Osteoblast (primary cell): ENCODE measurements around the gene PRM2. TPM values are rescaled to one million over a fixed set of nuclear protein-coding genes. Genes with fewer than 3 reads are reported as not detected.

ENCODE experiments used
- DNase-seq: peaks from one replicate; pipeline ENCODE4 v3.0.0; 2011; ENCODE audit warnings: low spot score, mixed read lengths; ENCODE audit not compliant: insufficient read length; ENCODE audit errors: missing footprints
- H2AFZ ChIP-seq: 2 replicates; pipeline ENCODE4 v1.6.0; 2011; ENCODE audit warnings: mild to moderate bottlenecking, low read length
- H3K27ac ChIP-seq: 2 replicates; pipeline ENCODE4 v1.5.1; 2011; ENCODE audit warnings: mild to moderate bottlenecking, low read depth, low read length, moderate library complexity
- H3K27me3 ChIP-seq: 2 replicates; pipeline ENCODE4 v1.6.0; 2012; ENCODE audit warnings: mild to moderate bottlenecking, control low read depth, inconsistent platforms, low read length, moderate library complexity; ENCODE audit not compliant: insufficient read depth
- H3K36me3 ChIP-seq: 2 replicates; pipeline ENCODE4 v1.5.1; 2011; ENCODE audit warnings: mild to moderate bottlenecking, low read length, control low read depth, moderate library complexity; ENCODE audit not compliant: insufficient read depth
- H3K4me1 ChIP-seq: 2 replicates; pipeline ENCODE4 v1.5.1; 2011; ENCODE audit warnings: mild to moderate bottlenecking, low read length, control low read depth, moderate library complexity; ENCODE audit not compliant: insufficient read depth
- H3K4me2 ChIP-seq: 2 replicates; pipeline ENCODE4 v1.6.0; 2011; ENCODE audit warnings: mild to moderate bottlenecking, low read length; ENCODE audit not compliant: insufficient read depth
- H3K4me3 ChIP-seq: fragments of 200-600 bp; sonication (generic); 3 replicates; pipeline ENCODE4 v1.5.1; 2012; ENCODE audit warnings: mild to moderate bottlenecking, low read length, inconsistent platforms; ENCODE audit not compliant: insufficient read depth
- H3K79me2 ChIP-seq: 2 replicates; pipeline ENCODE4 v1.6.0; 2012; ENCODE audit warnings: mild to moderate bottlenecking, low read length, control low read depth, inconsistent platforms; ENCODE audit not compliant: insufficient read depth
- H3K9me3 ChIP-seq: 2 replicates; pipeline ENCODE4 v1.5.1; 2011; ENCODE audit warnings: low read depth, low read length, control low read depth
- H4K20me1 ChIP-seq: 2 replicates; pipeline ENCODE4 v1.6.0; 2012; ENCODE audit warnings: mild to moderate bottlenecking, low read length, control low read depth; ENCODE audit not compliant: insufficient read depth
- CTCF ChIP-seq: IDR thresholded peaks from 2 replicates; pipeline ENCODE4 v1.5.1; 2011; ENCODE audit warnings: mild to moderate bottlenecking, low read depth, low read length, moderate library complexity; ENCODE audit errors: extremely low read depth
- total RNA-seq: library from RNA; depleted of rRNA; stranded (reverse); fragments of >200 nt; gene quantifications from 2 replicates; pipeline ENCODE4 v1.2.3, GENCODE V29; 2012

PRM2 gene
- not detected in 2 replicates for total RNA-seq

GRCh38 chr16:11276143-11276895 is at the start of gene PRM2:
Gene PRM2, minus strand, starts transcription at chr16:11276480. Its CDS starts 110 bp downstream, at chr16:11276370.
- Histone ChIP-seq H3K9me3 (no peaks in the 10 kb centered on the region), H3K4me1 (no peaks in the 10 kb centered on the region), H3K4me3 (no peak within 1 kb of the TSS), H3K27me3 (no peaks in the 10 kb centered on the region), H4K20me1 (no peaks in the 10 kb centered on the region), H3K4me2 (no peak within 1 kb of the TSS), H3K36me3 (no peaks in the 10 kb centered on the region), H3K27ac (no peak within 1 kb of the TSS), H3K79me2 (no peaks in the 10 kb centered on the region), H2AFZ (no peak within 1 kb of the TSS)
- DNase-seq = peak; percentile 30
- TF ChIP-seq CTCF = no peak

GRCh38 chr16:11325404-11326083 is 49.3 kb upstream of the PRM2 start:
- Histone ChIP-seq H3K27me3 (no peaks in the 10 kb centered on the region), H3K9me3 (no peaks in the 10 kb centered on the region), H3K27ac (no peak overlapping the region), H3K79me2 (no peaks in the 10 kb centered on the region), H3K4me3 (no peak overlapping the region), H2AFZ (peak overlapping the region; percentile 54), H3K4me1 (peaks cover 25% of the 10 kb centered on the region), H3K36me3 (no peaks in the 10 kb centered on the region), H3K4me2 (no peak overlapping the region), H4K20me1 (no peaks in the 10 kb centered on the region)
- no peak for TF ChIP-seq CTCF
- DNase-seq = no peak

- no peak for TF ChIP-seq CTCF
- Histone ChIP-seq H3K4me1 (peaks cover 16% of the 10 kb centered on the region), H3K79me2 (no peaks in the 10 kb centered on the region), H3K4me3 (no peak overlapping the region), H3K27ac (no peak overlapping the region), H3K4me2 (no peak overlapping the region), H3K9me3 (no peaks in the 10 kb centered on the region), H4K20me1 (no peaks in the 10 kb centered on the region), H3K27me3 (no peaks in the 10 kb centered on the region), H2AFZ (no peak overlapping the region), H3K36me3 (no peaks in the 10 kb centered on the region)
- DNase-seq = no peak
These were observed 47.5 kb upstream of the PRM2 start for GRCh38 chr16:11323551-11324336.
